Endothelial cell of umbilical vein (primary cell): Measurements from ENCODE around the gene SPIRE2. TPM values are rescaled to one million over a fixed set of nuclear protein-coding genes. Genes with fewer than 3 reads are reported as not detected.
A peak's percentile ranks its signal among the peaks of the same experiment; 100 is the strongest.
"Not testable (repeated sequence)": the region's sequence is repeated elsewhere in the genome, so short reads cannot be mapped to it uniquely, and the experiment has no call there.

Source experiments
- BruUV-seq: library from RNA; stranded (reverse); fragments of 400-500 nt; replicated peaks from 2 replicates; lab custom pipeline; 2021; lab: Mats Ljungman, UMichigan
- CTCF ChIA-PET: fragments of 300-600, 350-600 bp; sonication (Branson Sonifier 250); formaldehyde crosslinking; loops from one replicate; lab custom pipeline; 2021; ENCODE audit warnings: antibody characterized with exemption, inconsistent platforms; lab: Charles Lee
- POLR2A ChIA-PET: fragments of 300-600, 350-600 bp; sonication (Branson Sonifier 250); formaldehyde crosslinking; loops from one replicate; lab custom pipeline; 2021; ENCODE audit warnings: antibody characterized with exemption, inconsistent platforms; lab: Charles Lee
- DNase-seq: peaks from one replicate; pipeline ENCODE4 v3.0.0-alpha.2; 2011; ENCODE audit warnings: low read depth, low spot score
- FAIRE-seq: peaks from 2 replicates; lab custom pipeline; 2011; peaks lifted over from hg19 to GRCh38; lab: Jason Lieb, UNC
- H2AFZ ChIP-seq: 2 replicates; pipeline ENCODE4 v1.6.0; 2012; ENCODE audit warnings: low read depth, low read length, control low read depth, inconsistent platforms
- H3K27ac ChIP-seq: 2 replicates; pipeline ENCODE4 v1.5.1; 2011; ENCODE audit warnings: low read depth, mild to moderate bottlenecking, control low read depth, low read length, moderate library complexity; ENCODE audit not compliant: insufficient read depth
- H3K27me3 ChIP-seq, 2 experiments: 2 replicates each; pipeline versions ENCODE4 v1.6.0 to v1.6.1; 2011; ENCODE audit warnings: low read length in 2 of 2, mixed read lengths in 1 of 2; ENCODE audit not compliant: control insufficient read depth in 2 of 2, insufficient read depth in 2 of 2
- H3K36me3 ChIP-seq, 2 experiments: 2 replicates in 1 of 2; 3 replicates in 1 of 2; pipeline ENCODE4 v1.5.1; 2011; ENCODE audit warnings: low read length in 2 of 2, mild to moderate bottlenecking in 1 of 2, moderate library complexity in 1 of 2; ENCODE audit not compliant: control insufficient read depth in 2 of 2, insufficient read depth in 2 of 2; ENCODE audit errors: extremely low read depth in 1 of 2
- H3K4me1 ChIP-seq: 3 replicates; pipeline ENCODE4 v1.5.1; 2011; ENCODE audit warnings: mild to moderate bottlenecking, low read length; ENCODE audit not compliant: control insufficient read depth, insufficient read depth; ENCODE audit errors: extremely low read depth
- H3K4me2 ChIP-seq: 2 replicates; pipeline ENCODE4 v1.6.1; 2011; ENCODE audit warnings: low read length, control low read depth, mixed read lengths; ENCODE audit not compliant: insufficient read depth
- H3K4me3 ChIP-seq, 3 experiments: fragments of 200-600 bp in 1 of 3; sonication (generic), shearing (Covaris generic) in 1 of 3; replicated peaks in 1 of 3; 2 replicates each; pipeline ENCODE4 v1.5.1; 2011 to 2016; ENCODE audit warnings: control low read depth in 3 of 3, low read length in 3 of 3, mild to moderate bottlenecking in 2 of 3, inconsistent platforms in 1 of 3, low read depth in 1 of 3, moderate library complexity in 1 of 3; ENCODE audit not compliant: insufficient read depth in 1 of 3
- H3K79me2 ChIP-seq: 2 replicates; pipeline ENCODE4 v1.6.0; 2012; ENCODE audit warnings: low read length, inconsistent platforms; ENCODE audit not compliant: control insufficient read depth, insufficient read depth
- H3K9ac ChIP-seq: replicated peaks from 2 replicates; pipeline ENCODE3; 2011; ENCODE audit warnings: low read length, control low read depth; ENCODE audit not compliant: insufficient read depth; ENCODE audit errors: extremely low read depth
- H3K9me1 ChIP-seq: replicated peaks from 3 replicates; pipeline ENCODE4 v1.6.0; 2011; ENCODE audit warnings: mild to moderate bottlenecking, low read length; ENCODE audit not compliant: control insufficient read depth, insufficient read depth; ENCODE audit errors: extremely low read depth
- H3K9me3 ChIP-seq: replicated peaks from 2 replicates; pipeline ENCODE4 v1.5.1; 2012; ENCODE audit warnings: low read length, inconsistent platforms; ENCODE audit not compliant: control insufficient read depth, insufficient read depth
- H4K20me1 ChIP-seq: replicated peaks from 2 replicates; pipeline ENCODE3; 2011; ENCODE audit warnings: mild to moderate bottlenecking, low read length; ENCODE audit not compliant: control insufficient read depth, insufficient read depth; ENCODE audit errors: extremely low read depth
- CTCF ChIP-seq, 2 donors: IDR thresholded peaks; 1 replicate in 1 of 2; 2 replicates in 1 of 2; pipeline ENCODE4 v1.5.1; 2011; ENCODE audit warnings: low read length in 2 of 2, mild to moderate bottlenecking in 2 of 2, moderate library complexity in 2 of 2, control low read depth in 1 of 2, inconsistent platforms in 1 of 2, low read depth in 1 of 2; ENCODE audit not compliant: insufficient read depth in 1 of 2; ENCODE audit errors: extremely low read depth in 1 of 2
- EZH2 ChIP-seq: IDR thresholded peaks from 2 replicates; pipeline ENCODE4 v1.6.1; 2012; ENCODE audit warnings: borderline replicate concordance, low read depth, mild to moderate bottlenecking, moderate library complexity, low read length, inconsistent platforms; ENCODE audit not compliant: severe bottlenecking
- FOS ChIP-seq: IDR thresholded peaks from 2 replicates; pipeline ENCODE4 v1.6.1; 2011; ENCODE audit warnings: mild to moderate bottlenecking, low read length, moderate library complexity, borderline replicate concordance; ENCODE audit not compliant: insufficient read depth
- GATA2 ChIP-seq: IDR thresholded peaks from 2 replicates; pipeline ENCODE4 v1.7.0; 2011; ENCODE audit warnings: low read depth, mild to moderate bottlenecking, moderate library complexity, mixed read lengths, low read length; ENCODE audit not compliant: insufficient read length, insufficient read depth
- JUN ChIP-seq: IDR thresholded peaks from 2 replicates; pipeline ENCODE4 v1.6.1; 2011; ENCODE audit warnings: borderline replicate concordance, low read depth; ENCODE audit not compliant: insufficient read length, insufficient read depth
- MYC ChIP-seq: IDR thresholded peaks from one replicate; pipeline ENCODE4 v1.6.1; 2011; ENCODE audit warnings: mild to moderate bottlenecking, low read depth, low read length
- POLR2A ChIP-seq: IDR thresholded peaks from 2 replicates; pipeline ENCODE4 v1.6.1; 2012; ENCODE audit warnings: low read depth, mild to moderate bottlenecking, control low read depth, low read length
- POLR2AphosphoS5 ChIP-seq: IDR thresholded peaks from 2 replicates; pipeline ENCODE4 v1.6.1; 2012; ENCODE audit warnings: low read depth, mild to moderate bottlenecking, control low read depth, low read length, moderate library complexity; ENCODE audit not compliant: insufficient read depth
- dilution Hi-C: fragments of 300-500 bp; cut with MboI; formaldehyde crosslinking; loops from one replicate; pipeline ENCODE4 v1.15.0; 2019; ENCODE audit warnings: low sequenced_read_pairs; ENCODE audit not compliant: extremely low pct_ligation_motif_present
- intact Hi-C: fragments of 100-400 bp; cut with micrococcal nuclease; formaldehyde crosslinking; loops from one replicate; pipeline ENCODE4 v1.10.0; 2022
- polyA plus RNA-seq, 4 experiments: library from polyadenylated mRNA; depleted of rRNA in 3 of 4; stranded (reverse) in 3 of 4; unstranded in 1 of 4; fragments of >200 nt; gene quantifications; 2 replicates each; pipeline versions ENCODE4 v1.2.1 to v1.2.3, GENCODE V29; 2011 to 2012; ENCODE audit warnings: missing spikeins in 1 of 4
- total RNA-seq: library from RNA; stranded (reverse); gene quantifications from 2 replicates; pipeline ENCODE4 v1.2.3, GENCODE V29; 2021
- TF ChIP-seq, protein P1 (sequence below): IDR thresholded peaks from 2 replicates; pipeline ENCODE4 v1.6.1; 2011; ENCODE audit not compliant: insufficient read depth, insufficient read length

SPIRE2 gene
- total and polyA plus RNA-seq, 2 donors (not counting 3 experiments of a cell fraction or from before 2014, with no cell fraction given) = 1.2 to 3.1 TPM

DNA sequence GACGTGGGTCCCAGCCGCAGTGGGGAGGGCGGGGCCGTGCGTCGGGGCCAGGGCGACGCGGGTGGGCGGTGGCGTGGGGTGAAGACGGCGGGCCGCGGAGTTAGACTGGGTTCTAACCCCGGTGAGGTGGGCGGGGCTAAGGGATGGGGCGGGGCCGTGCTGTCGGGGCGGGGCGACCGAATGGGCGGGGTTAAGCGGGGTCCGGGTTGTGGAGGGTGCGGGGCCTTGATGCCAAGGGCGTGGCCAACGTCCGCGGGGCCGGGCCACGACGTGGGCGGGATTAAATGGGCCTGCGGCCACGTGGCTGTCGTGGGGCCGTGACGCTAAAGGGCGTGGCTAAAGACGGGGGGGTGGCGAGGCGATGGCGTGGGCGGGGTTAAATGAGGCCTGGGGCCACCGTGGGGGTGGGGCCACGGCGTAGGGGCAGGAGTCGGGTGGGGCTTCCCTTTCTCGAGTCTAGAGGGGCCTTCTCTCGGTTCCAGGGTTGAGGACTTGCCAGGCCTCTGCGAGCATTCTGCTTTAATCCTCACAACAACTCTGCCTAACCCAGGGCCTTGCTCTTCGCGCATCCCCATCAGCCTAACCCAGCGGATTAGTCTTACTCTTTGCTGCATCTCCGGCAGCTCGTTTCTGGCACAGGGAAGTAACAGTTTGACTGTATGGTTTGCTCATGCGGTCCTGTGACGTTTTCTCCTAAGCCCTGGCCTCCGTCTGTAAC lies 45.9 kb downstream of the SPIRE2 start:
- intact Hi-C loops = loop anchor here (1.0 kb wide), 4 partner anchors 10 to 174 kb away; partner anchors contain the start of gene FANCA
- Histone ChIP-seq H3K27ac (no peak overlapping the region), H3K4me3 (peak overlapping the region; percentile 76 to 85 (median 76)), H3K4me1 (peaks cover 8% of the 10 kb centered on the region), H3K9me3 (no peaks in the 10 kb centered on the region), H3K9ac (peak overlapping the region; percentile 41), H3K9me1 (no peaks in the 10 kb centered on the region), H3K36me3 (peaks cover 5 to 9% of the 10 kb centered on the region in 2 experiments), H3K4me2 (peak overlapping the region; percentile 84), H3K79me2 (peaks cover 40% of the 10 kb centered on the region), H2AFZ (no peak overlapping the region), H4K20me1 (peaks cover 13% of the 10 kb centered on the region), H3K27me3 (no peaks in the 10 kb centered on the region)
- ChIA-PET POLR2A (interaction anchor here (0.6 to 2.2 kb wide), 4 partner anchors 10 to 113 kb away, joined by 3 to 8 read pairs (median 6); partner anchors contain the start of gene TUBB3), CTCF (interaction anchor here (1.3 to 2.2 kb wide), 6 partner anchors 11 to 174 kb away, joined by 3 to 20 read pairs (median 7); no protein-coding TSS in a partner anchor)
- FAIRE-seq (peak; percentile 95), DNase-seq (peak; percentile 96)
- dilution Hi-C loops = no loop called here
- TF ChIP-seq, protein P1, sequence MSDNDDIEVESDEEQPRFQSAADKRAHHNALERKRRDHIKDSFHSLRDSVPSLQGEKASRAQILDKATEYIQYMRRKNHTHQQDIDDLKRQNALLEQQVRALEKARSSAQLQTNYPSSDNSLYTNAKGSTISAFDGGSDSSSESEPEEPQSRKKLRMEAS = peak; percentile 96
- TF ChIP-seq POLR2A = no peak
- TF ChIP-seq CTCF (IDR thresholded peaks at IDR 0.05; ENCODE audit: extremely low read depth in 1 of 2, insufficient read depth in 1 of 2, low read depth in 1 of 2, low read length in 2 of 2) = no peak
- no peak for TF ChIP-seq FOS
- TF ChIP-seq GATA2 = no peak
- peak; percentile 56 for TF ChIP-seq MYC
- no peak for TF ChIP-seq EZH2
- TF ChIP-seq JUN = no peak
- TF ChIP-seq POLR2AphosphoS5 = no peak
- no TSS peak for BruUV-seq

GRCh38 chr16:89879123-89879522 lies 50.8 kb downstream of the SPIRE2 start:
- BruUV-seq, dilution Hi-C loops, H2AFZ ChIP-seq, H3K27me3 ChIP-seq, H3K27ac ChIP-seq, H3K9ac ChIP-seq, FAIRE-seq, H3K4me2 ChIP-seq, DNase-seq, POLR2A ChIA-PET, H3K9me1 ChIP-seq, H3K4me1 ChIP-seq, CTCF ChIA-PET, H3K4me3 ChIP-seq, H3K9me3 ChIP-seq, intact Hi-C loops: not testable (repeated sequence)
- H3K79me2 ChIP-seq = peaks cover 75% of the 10 kb centered on the region
- H4K20me1 ChIP-seq = peaks cover 13% of the 10 kb centered on the region
- peaks cover 20 to 27% of the 10 kb centered on the region in 2 experiments for H3K36me3 ChIP-seq
